GM12878 (cell line): ENCODE results near the gene PHC3. TPM values are rescaled to one million over a fixed set of nuclear protein-coding genes. Genes with fewer than 3 reads are reported as not detected.

Source experiments
- ATAC-seq: fragments of 200-7000 bp; cut with Tn5 transposase; 3 replicates; pipeline ENCODE4 v1.9.1; 2020; ENCODE audit warnings: mild to moderate bottlenecking, moderate library complexity
- BruUV-seq: library from RNA; stranded (reverse); fragments of 400-500 nt; replicated peaks from 2 replicates; lab custom pipeline; 2021; lab: Mats Ljungman, UMichigan
- CTCF ChIA-PET: fragments of 300-600 bp; sonication (Branson Sonifier 250); formaldehyde crosslinking; extraction: SDS; loops from one replicate; lab custom pipeline; 2021; ENCODE audit warnings: inconsistent platforms; lab: Yijun Ruan, JAX
- POLR2A ChIA-PET: fragments of 350-600 bp; formaldehyde crosslinking; extraction: SDS; loops from one replicate; lab custom pipeline; 2021; ENCODE audit warnings: inconsistent platforms; lab: Charles Lee
- RAD21 ChIA-PET: fragments of 300-600 bp; sonication (Branson Sonifier 250); formaldehyde crosslinking; loops from one replicate; lab custom pipeline; 2023; ENCODE audit warnings: antibody characterized with exemption; ENCODE audit not compliant: unreplicated experiment; lab: Charles Lee
- SMC1A ChIA-PET: fragments of 300-600 bp; sonication (Branson Sonifier 250); formaldehyde crosslinking; loops from one replicate; lab custom pipeline; 2023; ENCODE audit not compliant: unreplicated experiment, uncharacterized antibody; lab: Charles Lee
- DNase-seq: peaks from one replicate; pipeline ENCODE4 v3.0.0-alpha.2; 2011; ENCODE audit warnings: low read depth, low spot score
- FAIRE-seq: peaks from 3 replicates; lab custom pipeline; 2011; peaks lifted over from hg19 to GRCh38; lab: Jason Lieb, UNC
- H2AFZ ChIP-seq: 2 replicates; pipeline ENCODE4 v1.6.0; 2011; ENCODE audit warnings: low read depth, low read length, control low read depth; ENCODE audit not compliant: control insufficient read depth
- H3K27ac ChIP-seq: 2 replicates; pipeline ENCODE4 v1.5.1; 2011; ENCODE audit warnings: control low read depth; ENCODE audit not compliant: control insufficient read depth, insufficient read depth
- H3K27me3 ChIP-seq, 2 experiments: replicated peaks in 1 of 2; 2 replicates each; pipeline versions ENCODE4 v1.6.0 to v1.6.1; 2011; ENCODE audit warnings: low read length in 1 of 2; ENCODE audit not compliant: control insufficient read depth in 2 of 2, insufficient read depth in 2 of 2
- H3K36me3 ChIP-seq, 2 experiments: 2 replicates each; pipeline ENCODE4 v1.5.1; 2011; ENCODE audit warnings: low read length in 1 of 2; ENCODE audit not compliant: control insufficient read depth in 2 of 2, insufficient read depth in 2 of 2
- H3K4me1 ChIP-seq: 2 replicates; pipeline ENCODE4 v1.6.1; 2011; ENCODE audit warnings: mild to moderate bottlenecking, low read length, moderate library complexity, mixed read lengths; ENCODE audit not compliant: control insufficient read depth, insufficient read depth
- H3K4me2 ChIP-seq: 2 replicates; pipeline ENCODE4 v1.6.0; 2011; ENCODE audit warnings: control low read depth; ENCODE audit not compliant: control insufficient read depth, insufficient read depth
- H3K4me3 ChIP-seq: fragments of 200-600 bp; sonication (generic); 2 replicates; pipeline ENCODE4 v1.5.1; 2016
- H3K79me2 ChIP-seq: 2 replicates; pipeline ENCODE4 v1.6.0; 2011; ENCODE audit warnings: low read length; ENCODE audit not compliant: control insufficient read depth, insufficient read depth
- H3K9ac ChIP-seq: 2 replicates; pipeline ENCODE4 v1.8.0; 2011; ENCODE audit warnings: low read length, control low read depth, mixed read lengths; ENCODE audit not compliant: control insufficient read depth, insufficient read depth
- H3K9me3 ChIP-seq: replicated peaks from 3 replicates; pipeline ENCODE4 v1.5.1; 2011; ENCODE audit warnings: mild to moderate bottlenecking, low read length; ENCODE audit not compliant: control insufficient read depth, insufficient read depth
- H4K20me1 ChIP-seq: 2 replicates; pipeline ENCODE4 v1.6.0; 2011; ENCODE audit not compliant: control insufficient read depth, insufficient read depth
- CBX5 ChIP-seq: sonication (generic); IDR thresholded peaks from 2 replicates; pipeline ENCODE4 v1.6.1; 2016; ENCODE audit warnings: low read depth, moderate library complexity, mild to moderate bottlenecking, inconsistent platforms
- CTCF ChIP-seq, 3 experiments: IDR thresholded peaks in 2 of 3; conservative IDR thresholded peaks in 1 of 3; 2 replicates each; pipeline ENCODE4 v1.5.1; 2011; ENCODE audit warnings: low read depth in 3 of 3, low read length in 3 of 3, mild to moderate bottlenecking in 3 of 3, control low read depth in 2 of 3, moderate library complexity in 2 of 3, inconsistent platforms in 1 of 3, mixed read lengths in 1 of 3; ENCODE audit not compliant: control insufficient read depth in 2 of 3, insufficient read depth in 1 of 3; ENCODE audit errors: extremely low read depth in 1 of 3
- STAT1 ChIP-seq: fragments of 450-650 bp; conservative IDR thresholded peaks from 2 replicates; pipeline ENCODE4 v1.6.1; 2014; ENCODE audit warnings: antibody characterized with exemption, mild to moderate bottlenecking
- YBX1 ChIP-seq: fragments of 450-650 bp; IDR thresholded peaks from 2 replicates; pipeline ENCODE4 v1.6.1; 2016; ENCODE audit warnings: antibody characterized with exemption
- ZNF24 ChIP-seq: fragments of 450-650 bp; IDR thresholded peaks from 2 replicates; pipeline ENCODE4 v1.6.1; 2017; ENCODE audit warnings: antibody characterized with exemption, mild to moderate bottlenecking
- WGBS: methylation state at CpG from one replicate; pipeline ENCODE4 v1.1.6; 2016; ENCODE audit warnings: low lambda C conversion rate; ENCODE audit not compliant: insufficient replicate concordance, insufficient coverage; ENCODE audit errors: missing lambda C conversion rate; 5-methylcytosine and 5-hydroxymethylcytosine counted together
- in situ Hi-C: fragments of 300-500 bp; cut with MboI; formaldehyde crosslinking; loops from 9 replicates; pipeline ENCODE4 v1.14.3; 2018; ENCODE audit warnings: mixed read lengths
- intact Hi-C: fragments of 100-400 bp; cut with micrococcal nuclease; formaldehyde crosslinking; loops from one replicate; pipeline ENCODE4 v1.14.2; 2022; ENCODE audit not compliant: unreplicated experiment
- polyA plus RNA-seq, 11 experiments: library from polyadenylated mRNA; depleted of rRNA in 4 of 11; unstranded in 6 of 11; stranded (reverse) in 5 of 11; fragments of >200 nt; fragmentation: Nextera tagmentation in 4 of 11; fragmentation: Illumina TruSeq in 1 of 11; extraction: Ambion mirVana in 4 of 11; extraction: Trizol in 1 of 11; gene quantifications; 1 replicate in 1 of 11; 2 replicates in 10 of 11; pipeline versions ENCODE4 v1.2.1 to v1.2.3, GENCODE V29; 2011 to 2016; ENCODE audit warnings: inconsistent platforms in 2 of 11, missing spikeins in 2 of 11, low read depth in 1 of 11
- total RNA-seq, 4 experiments: library from RNA; depleted of rRNA in 3 of 4; stranded (reverse); fragments of >200 nt in 3 of 4; fragmentation: Illumina TruSeq in 1 of 4; extraction: Trizol in 1 of 4; gene quantifications; 2 replicates each; pipeline versions ENCODE4 v1.2.1 to v1.2.3, GENCODE V29; 2013 to 2021

The PHC3 gene
- total and polyA plus RNA-seq, 10 of the 15 experiments (the other 5 are each of a cell fraction or from before 2014, with no cell fraction given) = 3.3 to 62.3 (median 22.1) TPM

GRCh38 chr3:170062769-170063168, 118.8 kb downstream of the PHC3 start:
- H3K27me3 ChIP-seq = no peaks in the 10 kb centered on the region
- ChIA-PET SMC1A (no interaction called here), RAD21 (no interaction called here), CTCF (interaction anchor here (0.6 kb wide), 1 partner anchor 178 kb away, joined by 3 read pairs; no protein-coding TSS in a partner anchor), POLR2A (interaction anchor here (0.5 kb wide), 1 partner anchor 305 kb away, joined by 3 read pairs; no protein-coding TSS in a partner anchor)
- FAIRE-seq (no peak), DNase-seq (no peak), ATAC-seq (no peak)
- H3K4me3 ChIP-seq = no peak overlapping the region
- H2AFZ ChIP-seq = no peak overlapping the region
- H4K20me1 ChIP-seq = no peaks in the 10 kb centered on the region
- H3K4me1 ChIP-seq = peaks cover 12% of the 10 kb centered on the region
- intact Hi-C loops = no loop called here
- H3K36me3 ChIP-seq = peaks cover 0 to 17% of the 10 kb centered on the region in 2 experiments; a peak in 2 of 4 replicates
- H3K9me3 ChIP-seq = no peaks in the 10 kb centered on the region; the same call in 1 of the 3 replicates
- no peak overlapping the region for H3K9ac ChIP-seq
- WGBS = 96% methylated on average over 16 of the region's 16 CpGs
- TF ChIP-seq YBX1 (no peak), CTCF (IDR thresholded peaks at IDR 0.05 in 2 of 3, conservative IDR thresholded peaks at IDR 0.05 in 1 of 3; ENCODE audit: control insufficient read depth in 2 of 3, extremely low read depth in 1 of 3, insufficient read depth in 1 of 3, low read depth in 3 of 3, low read length in 3 of 3) (0 out of 6 replicates have a peak, but pooled peaks of 2 of the 3 experiments have one; percentile 12 to 13), STAT1 (no peak), CBX5 (no peak), ZNF24 (peak; percentile 86)
- in situ Hi-C loops = no loop called here
- H3K4me2 ChIP-seq = no peak overlapping the region
- BruUV-seq = no TSS peak
- H3K27ac ChIP-seq = no peak overlapping the region
- peaks cover 22% of the 10 kb centered on the region for H3K79me2 ChIP-seq
